ENCODE measurements around the gene CTSE. TPM values are rescaled to one million over a fixed set of nuclear protein-coding genes. Genes with fewer than 3 reads are reported as not detected.
A peak's percentile ranks its signal among the peaks of the same experiment; 100 is the strongest.

The CTSE gene
- total and polyA plus RNA-seq, 2 of the 13 experiments (the other 11 are each of a cell fraction or from before 2014, with no cell fraction given) = 0.50 to 0.69 TPM

DNA sequence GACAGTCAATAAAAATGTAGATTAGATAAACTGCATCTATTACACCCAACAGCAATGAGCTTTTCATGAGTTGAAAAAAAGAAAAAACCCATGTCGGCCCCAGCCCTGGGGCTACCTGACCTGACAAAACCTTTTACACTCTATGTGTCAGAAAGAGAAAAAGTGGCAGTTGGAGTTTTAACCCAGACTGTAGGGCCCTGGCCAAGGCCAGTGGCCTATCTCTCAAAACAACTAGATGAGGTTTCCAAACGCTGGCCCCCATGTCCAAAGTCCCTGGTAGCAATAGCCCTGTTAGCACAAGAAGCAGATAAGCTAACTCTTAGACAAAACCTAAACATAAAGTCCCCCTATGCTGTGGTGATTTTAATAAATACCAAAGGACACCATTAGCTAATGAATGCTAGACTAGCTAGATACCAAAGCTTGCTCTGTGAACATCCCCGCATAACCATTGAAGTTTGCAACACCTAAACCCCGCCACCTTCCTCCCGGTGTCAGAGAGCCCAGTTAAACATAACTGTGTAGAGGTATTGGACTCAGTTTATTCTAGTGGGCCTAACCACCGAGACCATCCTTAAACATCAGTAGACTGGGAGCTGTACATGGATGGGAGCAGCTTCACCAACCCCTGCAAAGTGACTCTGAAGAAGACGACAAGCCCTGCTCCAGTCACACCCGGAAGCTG lies 32.1 kb upstream of the CTSE start (continued):
- TF ChIP-seq SALL1 (CRISPR knock-in tag; IDR thresholded peaks at IDR 0.05) = peak; percentile 84
- TF ChIP-seq ZNF749 (CRISPR knock-in tag; IDR thresholded peaks at IDR 0.05; ENCODE audit: borderline replicate concordance) = peak; percentile 55; the same call in 1 of the 2 replicates
- TF ChIP-seq ZNF614 (CRISPR knock-in tag; IDR thresholded peaks at IDR 0.05; ENCODE audit: borderline replicate concordance) = peak; percentile 83; the same call in 1 of the 2 replicates
- peak; percentile 45; the same call in 1 of the 2 replicates for TF ChIP-seq FOSL1 (CRISPR knock-in tag; IDR thresholded peaks at IDR 0.05; ENCODE audit: borderline replicate concordance)
- 0 out of 2 replicates have a peak, but pooled peaks have one; percentile 67 for TF ChIP-seq ZNF343 (CRISPR knock-in tag; IDR thresholded peaks at IDR 0.05)
- TF ChIP-seq, protein P1, sequence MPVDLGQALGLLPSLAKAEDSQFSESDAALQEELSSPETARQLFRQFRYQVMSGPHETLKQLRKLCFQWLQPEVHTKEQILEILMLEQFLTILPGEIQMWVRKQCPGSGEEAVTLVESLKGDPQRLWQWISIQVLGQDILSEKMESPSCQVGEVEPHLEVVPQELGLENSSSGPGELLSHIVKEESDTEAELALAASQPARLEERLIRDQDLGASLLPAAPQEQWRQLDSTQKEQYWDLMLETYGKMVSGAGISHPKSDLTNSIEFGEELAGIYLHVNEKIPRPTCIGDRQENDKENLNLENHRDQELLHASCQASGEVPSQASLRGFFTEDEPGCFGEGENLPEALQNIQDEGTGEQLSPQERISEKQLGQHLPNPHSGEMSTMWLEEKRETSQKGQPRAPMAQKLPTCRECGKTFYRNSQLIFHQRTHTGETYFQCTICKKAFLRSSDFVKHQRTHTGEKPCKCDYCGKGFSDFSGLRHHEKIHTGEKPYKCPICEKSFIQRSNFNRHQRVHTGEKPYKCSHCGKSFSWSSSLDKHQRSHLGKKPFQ (CRISPR knock-in tag; IDR thresholded peaks at IDR 0.05; ENCODE audit: insufficient replicate concordance) = peak; percentile 73
- 0 out of 2 replicates have a peak, but pooled peaks have one; percentile 43 for TF ChIP-seq ZNF777 (CRISPR knock-in tag; IDR thresholded peaks at IDR 0.05)
- TF ChIP-seq, protein P2, sequence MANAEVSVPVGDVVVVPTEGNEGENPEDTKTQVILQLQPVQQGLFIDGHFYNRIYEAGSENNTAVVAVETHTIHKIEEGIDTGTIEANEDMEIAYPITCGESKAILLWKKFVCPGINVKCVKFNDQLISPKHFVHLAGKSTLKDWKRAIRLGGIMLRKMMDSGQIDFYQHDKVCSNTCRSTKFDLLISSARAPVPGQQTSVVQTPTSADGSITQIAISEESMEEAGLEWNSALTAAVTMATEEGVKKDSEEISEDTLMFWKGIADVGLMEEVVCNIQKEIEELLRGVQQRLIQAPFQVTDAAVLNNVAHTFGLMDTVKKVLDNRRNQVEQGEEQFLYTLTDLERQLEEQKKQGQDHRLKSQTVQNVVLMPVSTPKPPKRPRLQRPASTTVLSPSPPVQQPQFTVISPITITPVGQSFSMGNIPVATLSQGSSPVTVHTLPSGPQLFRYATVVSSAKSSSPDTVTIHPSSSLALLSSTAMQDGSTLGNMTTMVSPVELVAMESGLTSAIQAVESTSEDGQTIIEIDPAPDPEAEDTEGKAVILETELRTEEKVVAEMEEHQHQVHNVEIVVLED (CRISPR knock-in tag; IDR thresholded peaks at IDR 0.05; ENCODE audit: borderline replicate concordance) = peak; percentile 32; the same call in 1 of the 2 replicates
- TF ChIP-seq, protein P3, sequence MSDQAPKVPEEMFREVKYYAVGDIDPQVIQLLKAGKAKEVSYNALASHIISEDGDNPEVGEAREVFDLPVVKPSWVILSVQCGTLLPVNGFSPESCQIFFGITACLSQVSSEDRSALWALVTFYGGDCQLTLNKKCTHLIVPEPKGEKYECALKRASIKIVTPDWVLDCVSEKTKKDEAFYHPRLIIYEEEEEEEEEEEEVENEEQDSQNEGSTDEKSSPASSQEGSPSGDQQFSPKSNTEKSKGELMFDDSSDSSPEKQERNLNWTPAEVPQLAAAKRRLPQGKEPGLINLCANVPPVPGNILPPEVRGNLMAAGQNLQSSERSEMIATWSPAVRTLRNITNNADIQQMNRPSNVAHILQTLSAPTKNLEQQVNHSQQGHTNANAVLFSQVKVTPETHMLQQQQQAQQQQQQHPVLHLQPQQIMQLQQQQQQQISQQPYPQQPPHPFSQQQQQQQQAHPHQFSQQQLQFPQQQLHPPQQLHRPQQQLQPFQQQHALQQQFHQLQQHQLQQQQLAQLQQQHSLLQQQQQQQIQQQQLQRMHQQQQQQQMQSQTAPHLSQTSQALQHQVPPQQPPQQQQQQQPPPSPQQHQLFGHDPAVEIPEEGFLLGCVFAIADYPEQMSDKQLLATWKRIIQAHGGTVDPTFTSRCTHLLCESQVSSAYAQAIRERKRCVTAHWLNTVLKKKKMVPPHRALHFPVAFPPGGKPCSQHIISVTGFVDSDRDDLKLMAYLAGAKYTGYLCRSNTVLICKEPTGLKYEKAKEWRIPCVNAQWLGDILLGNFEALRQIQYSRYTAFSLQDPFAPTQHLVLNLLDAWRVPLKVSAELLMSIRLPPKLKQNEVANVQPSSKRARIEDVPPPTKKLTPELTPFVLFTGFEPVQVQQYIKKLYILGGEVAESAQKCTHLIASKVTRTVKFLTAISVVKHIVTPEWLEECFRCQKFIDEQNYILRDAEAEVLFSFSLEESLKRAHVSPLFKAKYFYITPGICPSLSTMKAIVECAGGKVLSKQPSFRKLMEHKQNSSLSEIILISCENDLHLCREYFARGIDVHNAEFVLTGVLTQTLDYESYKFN (CRISPR knock-in tag; conservative IDR thresholded peaks at IDR 0.05) = peak; percentile 96
- TF ChIP-seq, protein P4, sequence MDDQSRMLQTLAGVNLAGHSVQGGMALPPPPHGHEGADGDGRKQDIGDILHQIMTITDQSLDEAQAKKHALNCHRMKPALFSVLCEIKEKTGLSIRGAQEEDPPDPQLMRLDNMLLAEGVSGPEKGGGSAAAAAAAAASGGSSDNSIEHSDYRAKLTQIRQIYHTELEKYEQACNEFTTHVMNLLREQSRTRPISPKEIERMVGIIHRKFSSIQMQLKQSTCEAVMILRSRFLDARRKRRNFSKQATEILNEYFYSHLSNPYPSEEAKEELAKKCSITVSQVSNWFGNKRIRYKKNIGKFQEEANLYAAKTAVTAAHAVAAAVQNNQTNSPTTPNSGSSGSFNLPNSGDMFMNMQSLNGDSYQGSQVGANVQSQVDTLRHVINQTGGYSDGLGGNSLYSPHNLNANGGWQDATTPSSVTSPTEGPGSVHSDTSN (CRISPR knock-in tag; IDR thresholded peaks at IDR 0.05; ENCODE audit: borderline replicate concordance) = 0 out of 2 replicates have a peak, but pooled peaks have one; percentile 42
- TF ChIP-seq BRCA1 (CRISPR knock-in tag; IDR thresholded peaks at IDR 0.05) = peak; percentile 94
- TF ChIP-seq ZNF33B (CRISPR knock-in tag; IDR thresholded peaks at IDR 0.05) = peak; percentile 27; the same call in 1 of the 2 replicates
- TF ChIP-seq WIZ (CRISPR knock-in tag; IDR thresholded peaks at IDR 0.05) = peak; percentile 86; the same call in 1 of the 2 replicates
- TF ChIP-seq ELF3 (CRISPR knock-in tag; IDR thresholded peaks at IDR 0.05) = peak; percentile 58; the same call in 1 of the 2 replicates
- peak; percentile 90 for TF ChIP-seq HOXA3 (CRISPR knock-in tag; IDR thresholded peaks at IDR 0.05)
- peak; percentile 95 for TF ChIP-seq HNF4G (IDR thresholded peaks at IDR 0.05; ENCODE audit: borderline replicate concordance, low read depth, low read length)
- TF ChIP-seq HNF4G (CRISPR knock-in tag; IDR thresholded peaks at IDR 0.05; ENCODE audit: borderline replicate concordance, low read depth) = peak; percentile 95
- TF ChIP-seq ZNF644 (CRISPR knock-in tag; IDR thresholded peaks at IDR 0.05; ENCODE audit: low read depth) = peak; percentile 95
- 0 out of 2 replicates have a peak, but pooled peaks have one; percentile 27 for TF ChIP-seq KAT8 (CRISPR knock-in tag; IDR thresholded peaks at IDR 0.05)
- peak; percentile 77; the same call in 1 of the 2 replicates for TF ChIP-seq ISX (CRISPR knock-in tag; conservative IDR thresholded peaks at IDR 0.05)
- peak; percentile 91; the same call in 1 of the 2 replicates for TF ChIP-seq ZSCAN29 (CRISPR knock-in tag; conservative IDR thresholded peaks at IDR 0.05)
- TF ChIP-seq CEBPB (IDR thresholded peaks at IDR 0.05; ENCODE audit: borderline replicate concordance, low read depth, low read length) = peak; percentile 12; the same call in 1 of the 2 replicates

Data from HepG2 (cell line).